ENCODE measurements around the gene FBXW7.

Gene FBXW7

GRCh38 chr4:152363086-152363485 lies 172.8 kb downstream of the FBXW7 start:
- H3K4me3 ChIP-seq (ENCODE audit: low read depth, low read length) = no peak overlapping the region
- DNase-seq (ENCODE audit: low read depth) = no peak
- TF ChIP-seq POLR2A (IDR thresholded peaks at IDR 0.05; ENCODE audit: extremely low read depth, insufficient read length) = no peak
- no peak for TF ChIP-seq CTCF (IDR thresholded peaks at IDR 0.05; ENCODE audit: low read depth, low read length)
- no peak for TF ChIP-seq MYC (IDR thresholded peaks at IDR 0.05; ENCODE audit: low read depth, low read length)
- no peak for TF ChIP-seq MAX (IDR thresholded peaks at IDR 0.05; ENCODE audit: low read depth, low read length)

- TF ChIP-seq CTCF (IDR thresholded peaks at IDR 0.05; ENCODE audit: low read depth, low read length) = no peak
- no peak for TF ChIP-seq POLR2A (IDR thresholded peaks at IDR 0.05; ENCODE audit: extremely low read depth, insufficient read length)
- no peak overlapping the region for H3K4me3 ChIP-seq (ENCODE audit: low read depth, low read length)
- peak; percentile 3 for DNase-seq (ENCODE audit: low read depth)
Observed at GRCh38 chr4:152360045-152360410, 175.9 kb downstream of the FBXW7 start.

- no peak overlapping the region for H3K4me3 ChIP-seq (ENCODE audit: low read depth, low read length)
- peak; percentile 39 for DNase-seq (ENCODE audit: low read depth)
- no peak for TF ChIP-seq MAX (IDR thresholded peaks at IDR 0.05; ENCODE audit: low read depth, low read length)
- no peak for TF ChIP-seq MYC (IDR thresholded peaks at IDR 0.05; ENCODE audit: low read depth, low read length)
- no peak for TF ChIP-seq POLR2A (IDR thresholded peaks at IDR 0.05; ENCODE audit: extremely low read depth, insufficient read length)
- no peak for TF ChIP-seq CTCF (IDR thresholded peaks at IDR 0.05; ENCODE audit: low read depth, low read length)
Observed at GRCh38 chr4:152359208-152360044, 176.5 kb downstream of the FBXW7 start.

GRCh38 chr4:152357206-152357605 lies 178.7 kb downstream of the FBXW7 start:
- no peak overlapping the region for H3K4me3 ChIP-seq (ENCODE audit: low read depth, low read length)
- peak; percentile 50 for DNase-seq (ENCODE audit: low read depth)

GRCh38 chr4:152356428-152357034 lies 179.4 kb downstream of the FBXW7 start:
- DNase-seq (ENCODE audit: low read depth) = no peak
- TF ChIP-seq MAX (IDR thresholded peaks at IDR 0.05; ENCODE audit: low read depth, low read length) (no peak), POLR2A (IDR thresholded peaks at IDR 0.05; ENCODE audit: extremely low read depth, insufficient read length) (no peak), MYC (IDR thresholded peaks at IDR 0.05; ENCODE audit: low read depth, low read length) (no peak), CTCF (IDR thresholded peaks at IDR 0.05; ENCODE audit: low read depth, low read length) (no peak)
- no peak overlapping the region for H3K4me3 ChIP-seq (ENCODE audit: low read depth, low read length)

More at GRCh38 chr4:152357206-152357605, 178.7 kb downstream of the FBXW7 start:
- TF ChIP-seq CTCF (IDR thresholded peaks at IDR 0.05; ENCODE audit: low read depth, low read length) (no peak), MYC (IDR thresholded peaks at IDR 0.05; ENCODE audit: low read depth, low read length) (no peak), MAX (IDR thresholded peaks at IDR 0.05; ENCODE audit: low read depth, low read length) (no peak)

All from NB4 (cell line).